GM12891 (cell line): Measurements from ENCODE around the gene MICALL2.

Experiments used
- POLR2A ChIP-seq: IDR thresholded peaks from 2 replicates; pipeline ENCODE4 v1.6.1; 2011; ENCODE audit warnings: low read depth, low read length, control low read depth
- TAF1 ChIP-seq: IDR thresholded peaks from 2 replicates; pipeline ENCODE4 v1.6.1; 2011; ENCODE audit warnings: low read depth, low read length, control low read depth

GRCh38 chr7:1424041-1424440 is 35.2 kb downstream of the MICALL2 start:
- TF ChIP-seq TAF1 (no peak), POLR2A (no peak)
